ENCODE measurements around the gene UBR7. TPM values are rescaled to one million over a fixed set of nuclear protein-coding genes. Genes with fewer than 3 reads are reported as not detected.
A peak's percentile ranks its signal among the peaks of the same experiment; 100 is the strongest.
"Not testable (repeated sequence)": the region's sequence is repeated elsewhere in the genome, so short reads cannot be mapped to it uniquely, and the experiment has no call there.

Gene UBR7
- polyA plus RNA-seq, 1 donor, result 19.8 TPM

GRCh38 chr14:93223565-93223964 is 16.5 kb downstream of the UBR7 start:
- DNase-seq, result no peak
- H3K27me3 ChIP-seq (ENCODE audit: control insufficient read depth, insufficient read depth, low read length), result no peaks in the 10 kb centered on the region
- no peaks in the 10 kb centered on the region for H3K9me3 ChIP-seq (ENCODE audit: control insufficient read depth, low read depth, low read length)
- peaks cover 59% of the 10 kb centered on the region for H3K36me3 ChIP-seq (ENCODE audit: control insufficient read depth, insufficient read depth, low read length)
- no peak overlapping the region for H3K4me3 ChIP-seq (ENCODE audit: low read length)
- no peak overlapping the region for H3K27ac ChIP-seq (ENCODE audit: low read length)
- no CpG with 5 or more reads among the region's 27 CpGs for WGBS (ENCODE audit: insufficient coverage, low lambda C conversion rate)
- H3K4me1 ChIP-seq (ENCODE audit: control insufficient read depth, insufficient read depth, low read length), result no peaks in the 10 kb centered on the region

- no CpG with 5 or more reads among the region's 8 CpGs for WGBS (ENCODE audit: insufficient coverage, low lambda C conversion rate)
- DNase-seq, result no peak
- Histone ChIP-seq H3K4me1 (ENCODE audit: control insufficient read depth, insufficient read depth, low read length) (peaks cover 5% of the 10 kb centered on the region), H3K27ac (ENCODE audit: low read length) (no peak overlapping the region), H3K36me3 (ENCODE audit: control insufficient read depth, insufficient read depth, low read length) (peaks cover 37% of the 10 kb centered on the region), H3K9me3 (ENCODE audit: control insufficient read depth, low read depth, low read length) (no peaks in the 10 kb centered on the region), H3K27me3 (ENCODE audit: control insufficient read depth, insufficient read depth, low read length) (peaks cover 16% of the 10 kb centered on the region), H3K4me3 (ENCODE audit: low read length) (no peak overlapping the region)
Measured at GRCh38 chr14:93228550-93228949, 21.5 kb downstream of the UBR7 start.

GRCh38 chr14:93230539-93230938 is 23.5 kb downstream of the UBR7 start:
- H3K27me3 ChIP-seq (ENCODE audit: control insufficient read depth, insufficient read depth, low read length), result peaks cover 18% of the 10 kb centered on the region
- DNase-seq, result no peak
- H3K9me3 ChIP-seq (ENCODE audit: control insufficient read depth, low read depth, low read length), result no peaks in the 10 kb centered on the region
- no peak overlapping the region for H3K27ac ChIP-seq (ENCODE audit: low read length)
- H3K4me3 ChIP-seq (ENCODE audit: low read length), result no peak overlapping the region
- WGBS (ENCODE audit: insufficient coverage, low lambda C conversion rate), result no CpG with 5 or more reads among the region's 16 CpGs
- H3K4me1 ChIP-seq (ENCODE audit: control insufficient read depth, insufficient read depth, low read length), result peaks cover 5% of the 10 kb centered on the region
- H3K36me3 ChIP-seq (ENCODE audit: control insufficient read depth, insufficient read depth, low read length), result peaks cover 26% of the 10 kb centered on the region

- Histone ChIP-seq H3K4me1 (ENCODE audit: control insufficient read depth, insufficient read depth, low read length) (peaks cover 5% of the 10 kb centered on the region), H3K27me3 (ENCODE audit: control insufficient read depth, insufficient read depth, low read length) (peaks cover 18% of the 10 kb centered on the region), H3K9me3 (ENCODE audit: control insufficient read depth, low read depth, low read length) (no peaks in the 10 kb centered on the region), H3K4me3 (ENCODE audit: low read length) (peak overlapping the region; percentile 33), H3K36me3 (ENCODE audit: control insufficient read depth, insufficient read depth, low read length) (peaks cover 19% of the 10 kb centered on the region), H3K27ac (ENCODE audit: low read length) (no peak overlapping the region)
- peak in 1 of 2 donors; percentile 27 for DNase-seq
- WGBS (ENCODE audit: insufficient coverage, low lambda C conversion rate), result no CpG with 5 or more reads among the region's 39 CpGs
Measured at GRCh38 chr14:93231129-93231979, 24.3 kb downstream of the UBR7 start.

GRCh38 chr14:93232159-93232558 is 25.1 kb downstream of the UBR7 start:
- peaks cover 14% of the 10 kb centered on the region for H3K36me3 ChIP-seq (ENCODE audit: control insufficient read depth, insufficient read depth, low read length)
- peaks cover 18% of the 10 kb centered on the region for H3K27me3 ChIP-seq (ENCODE audit: control insufficient read depth, insufficient read depth, low read length)
- H3K27ac ChIP-seq (ENCODE audit: low read length), result no peak overlapping the region
- H3K9me3 ChIP-seq (ENCODE audit: control insufficient read depth, low read depth, low read length), result no peaks in the 10 kb centered on the region
- H3K4me1 ChIP-seq (ENCODE audit: control insufficient read depth, insufficient read depth, low read length), result peaks cover 5% of the 10 kb centered on the region
- DNase-seq, result no peak
- WGBS (ENCODE audit: insufficient coverage, low lambda C conversion rate), result no CpG with 5 or more reads among the region's 17 CpGs
- H3K4me3 ChIP-seq (ENCODE audit: low read length), result no peak overlapping the region

GRCh38 chr14:93233078-93233477 is 26.0 kb downstream of the UBR7 start:
- DNase-seq; H3K27ac ChIP-seq (ENCODE audit: low read length); H3K4me3 ChIP-seq (ENCODE audit: low read length); H3K4me1 ChIP-seq (ENCODE audit: control insufficient read depth, insufficient read depth, low read length); H3K36me3 ChIP-seq (ENCODE audit: control insufficient read depth, insufficient read depth, low read length); H3K9me3 ChIP-seq (ENCODE audit: control insufficient read depth, low read depth, low read length): not testable (repeated sequence)
- 80% methylated on average over 1 of the region's 5 CpGs for WGBS (ENCODE audit: insufficient coverage, low lambda C conversion rate)
- H3K27me3 ChIP-seq (ENCODE audit: control insufficient read depth, insufficient read depth, low read length), result peaks cover 18% of the 10 kb centered on the region

- DNase-seq, result no peak
- no peak overlapping the region for H3K27ac ChIP-seq (ENCODE audit: low read length)
- peaks cover 18% of the 10 kb centered on the region for H3K27me3 ChIP-seq (ENCODE audit: control insufficient read depth, insufficient read depth, low read length)
- 66% methylated on average over 5 of the region's 10 CpGs for WGBS (ENCODE audit: insufficient coverage, low lambda C conversion rate)
- H3K36me3 ChIP-seq (ENCODE audit: control insufficient read depth, insufficient read depth, low read length), result peaks cover 1% of the 10 kb centered on the region
- H3K9me3 ChIP-seq (ENCODE audit: control insufficient read depth, low read depth, low read length), result no peaks in the 10 kb centered on the region
- peaks cover 5% of the 10 kb centered on the region for H3K4me1 ChIP-seq (ENCODE audit: control insufficient read depth, insufficient read depth, low read length)
- no peak overlapping the region for H3K4me3 ChIP-seq (ENCODE audit: low read length)
Measured at GRCh38 chr14:93234798-93235197, 27.7 kb downstream of the UBR7 start.

- no peaks in the 10 kb centered on the region for H3K27me3 ChIP-seq (ENCODE audit: control insufficient read depth, insufficient read depth, low read length)
- WGBS (ENCODE audit: insufficient coverage, low lambda C conversion rate), result 95% methylated on average over 4 of the region's 25 CpGs
- H3K27ac ChIP-seq (ENCODE audit: low read length), result no peak overlapping the region
- no peak overlapping the region for H3K4me3 ChIP-seq (ENCODE audit: low read length)
- H3K36me3 ChIP-seq (ENCODE audit: control insufficient read depth, insufficient read depth, low read length), result peaks cover 42% of the 10 kb centered on the region
- no peak for DNase-seq
- H3K4me1 ChIP-seq (ENCODE audit: control insufficient read depth, insufficient read depth, low read length), result no peaks in the 10 kb centered on the region
- H3K9me3 ChIP-seq (ENCODE audit: control insufficient read depth, low read depth, low read length), result no peaks in the 10 kb centered on the region
Measured at GRCh38 chr14:93239869-93240677, 33.0 kb downstream of the UBR7 start.

- 100% methylated on average over 2 of the region's 3 CpGs for WGBS (ENCODE audit: insufficient coverage, low lambda C conversion rate)
- Histone ChIP-seq H3K9me3 (ENCODE audit: control insufficient read depth, low read depth, low read length) (no peaks in the 10 kb centered on the region), H3K4me1 (ENCODE audit: control insufficient read depth, insufficient read depth, low read length) (no peaks in the 10 kb centered on the region), H3K27me3 (ENCODE audit: control insufficient read depth, insufficient read depth, low read length) (no peaks in the 10 kb centered on the region), H3K36me3 (ENCODE audit: control insufficient read depth, insufficient read depth, low read length) (peaks cover 48% of the 10 kb centered on the region), H3K27ac (ENCODE audit: low read length) (no peak overlapping the region), H3K4me3 (ENCODE audit: low read length) (no peak overlapping the region)
- no peak for DNase-seq
Measured at GRCh38 chr14:93240678-93241000, 33.6 kb downstream of the UBR7 start.

- DNase-seq, result no peak
- peaks cover 72% of the 10 kb centered on the region for H3K36me3 ChIP-seq (ENCODE audit: control insufficient read depth, insufficient read depth, low read length)
- peaks cover 3% of the 10 kb centered on the region for H3K4me1 ChIP-seq (ENCODE audit: control insufficient read depth, insufficient read depth, low read length)
- H3K27me3 ChIP-seq (ENCODE audit: control insufficient read depth, insufficient read depth, low read length), result no peaks in the 10 kb centered on the region
- WGBS (ENCODE audit: insufficient coverage, low lambda C conversion rate), result 86% methylated on average over 6 of the region's 10 CpGs
- no peaks in the 10 kb centered on the region for H3K9me3 ChIP-seq (ENCODE audit: control insufficient read depth, low read depth, low read length)
- peak overlapping the region; percentile 43 for H3K27ac ChIP-seq (ENCODE audit: low read length)
- H3K4me3 ChIP-seq (ENCODE audit: low read length), result no peak overlapping the region
Measured at GRCh38 chr14:93245764-93246420, 38.8 kb downstream of the UBR7 start.

Measured in large intestine (tissue), 3 donors.